ENCODE results near the gene SHOC1. TPM values are rescaled to one million over a fixed set of nuclear protein-coding genes. Genes with fewer than 3 reads are reported as not detected.

Gene SHOC1
- total and polyA plus RNA-seq, 2 donors (not counting 1 experiment from before 2014, with no cell fraction given) = not detected

DNA sequence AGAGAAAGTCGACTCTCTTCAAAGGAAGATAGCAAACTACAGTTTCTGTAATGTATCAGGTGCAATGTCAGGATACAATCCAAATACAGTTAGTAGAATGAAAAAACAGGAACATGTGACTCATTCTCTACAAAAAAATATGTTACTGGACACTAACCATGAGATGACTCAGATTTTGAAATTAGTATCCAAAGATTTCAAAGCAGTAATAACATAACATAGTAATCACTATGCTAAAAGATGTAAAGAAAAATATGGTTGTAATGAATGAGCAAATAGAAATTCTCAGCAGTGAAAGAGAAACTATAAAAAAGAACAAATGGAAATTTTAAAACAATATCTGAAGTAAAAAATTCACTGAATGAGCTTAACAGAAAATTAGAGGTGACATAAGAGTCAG lies 42.3 kb downstream of the SHOC1 start:
- no peak for DNase-seq
- ATAC-seq (ENCODE audit: low read depth) = no peak
- Histone ChIP-seq H2AFZ (ENCODE audit: insufficient read depth, low read depth, low read length, poor library complexity, severe bottlenecking) (no peak overlapping the region), H3K27me3 (replicated peaks in 1 of 4; ENCODE audit: control extremely low read depth in 1 of 4, control insufficient read depth in 3 of 4, insufficient read depth in 4 of 4, low read length in 3 of 4) (no peaks in the 10 kb centered on the region), H3K4me1 (ENCODE audit: control insufficient read depth in 2 of 2, insufficient read depth in 2 of 2, low read length in 2 of 2) (no peaks in the 10 kb centered on the region), H3K9me3 (ENCODE audit: control extremely low read depth in 1 of 3, control insufficient read depth in 2 of 3, insufficient read depth in 1 of 3, low read length in 2 of 3) (peaks cover 0 to 12% (median 2%) of the 10 kb centered on the region in 3 donors), H4K20me1 (ENCODE audit: control insufficient read depth, insufficient read depth, low read length, poor library complexity, severe bottlenecking) (no peaks in the 10 kb centered on the region), H3K27ac (ENCODE audit: low read length in 2 of 2) (no peak overlapping the region), H3K4me2 (replicated peaks; ENCODE audit: low read depth, low read length, poor library complexity, severe bottlenecking) (no peak overlapping the region), H3K36me3 (replicated peaks in 1 of 2; ENCODE audit: control extremely low read depth in 1 of 2, control insufficient read depth in 1 of 2, extremely low read depth in 1 of 2, insufficient read depth in 2 of 2, low read length in 1 of 2) (no peaks in the 10 kb centered on the region), H3K9ac (ENCODE audit: low read length) (no peak overlapping the region), H3K4me3 (ENCODE audit: control extremely low read depth in 1 of 5, extremely low read depth in 1 of 5, insufficient read depth in 1 of 5, low read depth in 2 of 5, low read length in 4 of 5) (no peak overlapping the region), H3K79me2 (ENCODE audit: control insufficient read depth, insufficient read depth, low read length) (no peaks in the 10 kb centered on the region)
- H3K9me3 Mint-ChIP-seq (ENCODE audit: insufficient read depth) = peaks cover 6% of the 10 kb centered on the region
- intact Hi-C loops (cut with micrococcal nuclease) = no loop called here
- no peaks in the 10 kb centered on the region for H3K4me1 Mint-ChIP-seq
- no peak overlapping the region for H3K27ac Mint-ChIP-seq
- no peaks in the 10 kb centered on the region for H3K27me3 Mint-ChIP-seq
- ChIA-PET CTCF (interaction anchor here (0.6 to 1.4 kb wide), 4 partner anchors 130 to 608 kb away, joined by 3 read pairs; no protein-coding TSS in a partner anchor), POLR2A (no interaction called here)
- WGBS (ENCODE audit: insufficient coverage) = no CpG with 5 or more reads among the region's 1 CpG
- no peak for TF ChIP-seq EZH2 (IDR thresholded peaks at IDR 0.05; ENCODE audit: borderline replicate concordance, insufficient read depth, low read depth, low read length, poor library complexity, severe bottlenecking)
- TF ChIP-seq, protein P1, sequence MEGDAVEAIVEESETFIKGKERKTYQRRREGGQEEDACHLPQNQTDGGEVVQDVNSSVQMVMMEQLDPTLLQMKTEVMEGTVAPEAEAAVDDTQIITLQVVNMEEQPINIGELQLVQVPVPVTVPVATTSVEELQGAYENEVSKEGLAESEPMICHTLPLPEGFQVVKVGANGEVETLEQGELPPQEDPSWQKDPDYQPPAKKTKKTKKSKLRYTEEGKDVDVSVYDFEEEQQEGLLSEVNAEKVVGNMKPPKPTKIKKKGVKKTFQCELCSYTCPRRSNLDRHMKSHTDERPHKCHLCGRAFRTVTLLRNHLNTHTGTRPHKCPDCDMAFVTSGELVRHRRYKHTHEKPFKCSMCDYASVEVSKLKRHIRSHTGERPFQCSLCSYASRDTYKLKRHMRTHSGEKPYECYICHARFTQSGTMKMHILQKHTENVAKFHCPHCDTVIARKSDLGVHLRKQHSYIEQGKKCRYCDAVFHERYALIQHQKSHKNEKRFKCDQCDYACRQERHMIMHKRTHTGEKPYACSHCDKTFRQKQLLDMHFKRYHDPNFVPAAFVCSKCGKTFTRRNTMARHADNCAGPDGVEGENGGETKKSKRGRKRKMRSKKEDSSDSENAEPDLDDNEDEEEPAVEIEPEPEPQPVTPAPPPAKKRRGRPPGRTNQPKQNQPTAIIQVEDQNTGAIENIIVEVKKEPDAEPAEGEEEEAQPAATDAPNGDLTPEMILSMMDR (IDR thresholded peaks at IDR 0.05) = no peak
- no peak overlapping the region for H3K4me3 Mint-ChIP-seq

Small RNAs within 50 kb of the gene (small RNA-seq; reads per million reads assigned to genes)
- gene RNU6-1013P (ENCODE audit: insufficient read length, low read depth, low replicate concordance) = not detected

Other genes with a start within 250 kb of the SHOC1 start
- 0.29 TPM in 1 of 2 replicates, not detected in the other for gene PTGR1, start 195.3 kb downstream of the SHOC1 start, total RNA-seq
- not detected in 2 replicates for gene PTGR1, start 195.3 kb downstream of the SHOC1 start, polyA plus RNA-seq
- gene DNAJC25, start 163.6 kb downstream of the SHOC1 start, total RNA-seq = 3.8 and 4.1 TPM in 2 replicates
- 3.1 and 8.6 TPM in 2 replicates for gene DNAJC25, start 163.6 kb downstream of the SHOC1 start, polyA plus RNA-seq
- 5.2 and 7.2 TPM in 2 replicates for gene GNG10, start 133.3 kb downstream of the SHOC1 start, total RNA-seq
- gene GNG10, start 133.3 kb downstream of the SHOC1 start, polyA plus RNA-seq = 10.6 and 13.0 TPM in 2 replicates
- 53.5 and 54.1 TPM in 2 replicates for gene UGCG, start 101.9 kb upstream of the SHOC1 start, total RNA-seq
- gene UGCG, start 101.9 kb upstream of the SHOC1 start, polyA plus RNA-seq = 23.9 and 39.4 TPM in 2 replicates

All from B cell (primary cell).